ENCODE measurements around the gene PMF1.
"Not testable (repeated sequence)": the region's sequence is repeated elsewhere in the genome, so short reads cannot be mapped to it uniquely, and the experiment has no call there.

The PMF1 gene, protein sequence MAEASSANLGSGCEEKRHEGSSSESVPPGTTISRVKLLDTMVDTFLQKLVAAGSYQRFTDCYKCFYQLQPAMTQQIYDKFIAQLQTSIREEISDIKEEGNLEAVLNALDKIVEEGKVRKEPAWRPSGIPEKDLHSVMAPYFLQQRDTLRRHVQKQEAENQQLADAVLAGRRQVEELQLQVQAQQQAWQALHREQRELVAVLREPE

GRCh38 chr1:156212833-156213643 is at the start of gene PMF1:
Gene PMF1, plus strand, starts transcription at chr1:156213007. Its CDS starts 9 bp downstream, at chr1:156213016.
- DNase-seq: peak; percentile 94

DNA sequence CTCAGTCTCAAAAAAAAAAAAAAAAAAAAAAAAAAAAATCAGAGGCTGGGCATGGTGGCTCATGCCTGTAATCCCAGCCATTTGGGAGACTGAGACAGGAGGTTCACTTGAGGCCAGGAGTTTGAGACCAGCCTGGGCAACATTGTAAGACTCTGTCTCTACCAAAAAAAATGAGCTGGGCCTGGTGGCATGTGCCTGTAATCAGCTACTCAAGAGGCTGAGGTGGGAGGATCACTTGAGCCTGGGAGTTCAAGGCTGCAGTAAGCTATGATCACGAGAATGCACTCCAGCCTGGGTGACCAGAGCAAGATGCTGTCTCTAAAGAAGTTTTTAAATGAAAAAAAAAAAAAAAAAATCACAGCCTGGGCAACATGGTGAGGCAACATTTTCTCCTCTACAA is 49.1 kb upstream of the PMF1 start:
- no peak for DNase-seq

DNA sequence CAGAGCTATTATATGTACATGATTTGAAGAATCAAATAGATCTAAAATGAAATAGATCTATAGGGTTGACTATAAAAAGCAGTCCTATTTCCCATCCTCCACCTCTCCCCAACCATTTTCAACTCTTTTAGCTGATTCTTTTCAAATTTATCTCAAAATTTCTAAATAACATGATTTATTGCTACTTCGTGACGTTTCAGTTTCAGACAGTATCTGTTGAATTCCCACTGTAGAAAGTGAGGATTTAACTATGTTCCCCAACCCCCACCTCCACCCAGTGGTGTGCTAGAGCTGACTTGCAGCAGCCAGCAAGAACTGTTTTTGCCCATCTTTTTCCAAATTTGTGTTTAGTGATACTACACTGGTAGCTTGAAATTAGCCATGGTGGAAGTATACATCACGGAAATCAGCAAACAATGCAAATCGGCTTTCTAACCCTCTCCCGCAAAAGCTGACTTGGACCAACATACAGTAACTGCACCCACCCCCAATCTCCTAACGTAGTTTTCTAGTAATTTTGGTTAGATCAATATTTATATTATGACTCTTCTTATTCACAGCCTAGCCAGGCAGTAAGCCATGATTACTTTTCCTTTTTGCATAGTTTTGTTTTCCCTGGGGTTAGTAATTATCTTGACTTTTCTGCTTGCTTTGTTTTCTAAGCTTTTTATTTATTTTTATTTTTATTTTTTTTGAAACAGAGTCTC is 48.5 kb upstream of the PMF1 start:
- DNase-seq: no peak

DNA sequence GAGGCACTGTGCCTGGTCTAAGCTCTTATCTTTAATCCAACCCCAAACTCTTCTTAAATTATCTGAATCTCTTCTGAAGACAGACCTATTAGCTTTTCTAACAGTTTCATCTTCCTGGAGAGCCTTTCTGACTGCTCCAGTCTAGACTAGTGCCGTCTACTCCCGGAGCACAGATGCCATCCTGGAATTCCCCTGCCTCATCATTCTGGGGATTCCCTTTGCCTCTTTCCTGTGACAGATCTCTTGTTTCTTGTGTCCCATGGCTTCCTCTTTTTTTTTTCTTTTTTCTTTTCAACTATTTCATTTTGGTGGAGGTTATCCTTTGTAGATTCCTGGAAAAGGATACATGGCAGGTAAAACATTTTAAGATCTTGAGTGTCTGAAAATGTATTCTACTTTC is 47.7 kb upstream of the PMF1 start:
- no peak for DNase-seq

GRCh38 chr1:156167536-156167935 is 45.3 kb upstream of the PMF1 start:
- no peak for DNase-seq

GRCh38 chr1:156172696-156173470 is 39.9 kb upstream of the PMF1 start:
- DNase-seq: no peak

GRCh38 chr1:156176610-156177210 is 36.1 kb upstream of the PMF1 start:
- no peak for DNase-seq

DNA sequence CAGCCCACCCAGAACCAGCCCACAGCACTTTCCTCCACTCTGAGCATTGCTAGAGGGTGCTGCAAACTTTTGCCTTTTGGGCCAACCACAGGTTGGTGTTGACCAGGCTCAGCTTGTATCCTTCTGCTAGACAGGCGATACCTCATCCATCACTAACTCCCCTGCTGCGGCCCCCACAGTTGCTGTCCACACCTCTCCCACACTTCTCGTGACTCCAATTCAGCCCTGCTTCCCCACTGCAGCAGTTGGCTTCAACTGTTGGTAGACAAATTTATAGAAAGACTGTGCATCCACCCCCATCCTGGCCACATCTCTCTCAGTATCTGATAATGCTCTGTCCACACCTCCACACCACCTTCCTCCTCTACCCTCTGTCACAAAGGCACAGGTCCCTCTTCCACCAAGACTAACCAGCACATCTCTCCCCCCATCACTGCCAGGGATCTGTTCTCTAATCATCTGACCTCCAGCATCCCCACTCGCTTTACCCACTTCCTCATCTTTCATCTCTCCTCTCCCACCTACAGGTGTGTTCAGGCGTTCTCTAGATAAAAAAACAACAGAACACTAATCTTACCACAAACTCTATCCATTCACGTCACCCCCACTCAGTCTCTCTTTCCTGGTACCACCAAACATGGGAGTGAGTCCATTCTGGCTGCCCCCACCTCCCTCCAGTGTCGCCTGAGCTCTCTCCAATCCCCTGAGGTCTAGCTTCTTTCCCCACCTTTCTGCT is 34.7 kb upstream of the PMF1 start:
- no peak for DNase-seq

- no peak for DNase-seq
Measured at GRCh38 chr1:156180471-156180870, 32.3 kb upstream of the PMF1 start.

GRCh38 chr1:156181391-156181924 is 31.3 kb upstream of the PMF1 start:
- not testable (repeated sequence) for DNase-seq

DNA sequence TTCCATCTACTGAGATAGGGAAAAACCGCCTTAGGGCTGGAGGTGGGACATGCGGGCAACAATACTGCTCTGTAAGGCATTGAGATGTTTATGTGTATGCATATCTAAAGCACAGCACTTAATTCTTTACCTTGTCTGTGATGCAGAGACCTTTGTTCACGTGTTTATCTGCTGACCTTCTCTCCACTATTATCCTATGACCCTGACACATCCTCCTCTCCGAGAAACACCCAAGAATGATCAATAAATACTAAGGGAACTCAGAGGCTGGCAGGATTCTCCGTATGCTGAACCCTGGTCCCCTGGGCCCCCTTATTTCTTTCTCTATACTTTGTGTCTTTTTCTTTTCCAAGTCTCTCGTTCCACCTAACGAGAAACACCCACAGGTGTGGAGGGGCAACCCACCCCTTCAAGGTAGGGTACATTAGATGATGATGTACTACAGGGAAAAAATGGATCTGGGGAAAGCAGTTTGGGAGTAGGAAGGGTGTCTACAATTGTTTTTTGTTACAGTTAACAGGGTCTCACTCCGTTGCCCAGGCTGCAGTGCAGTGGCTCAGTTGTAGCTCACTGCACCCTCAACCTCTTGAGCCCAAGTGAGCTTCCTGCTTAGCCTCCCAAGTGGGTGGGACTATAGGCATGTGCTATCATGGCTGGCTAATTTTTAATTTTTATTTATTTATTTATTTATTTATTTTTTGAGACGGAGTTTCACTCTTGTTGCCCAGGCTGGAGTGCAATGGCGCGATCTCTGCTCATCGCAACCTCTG is 30.6 kb upstream of the PMF1 start:
- not testable (repeated sequence) for DNase-seq

- DNase-seq: not testable (repeated sequence)
Measured at GRCh38 chr1:156186347-156187177, 26.2 kb upstream of the PMF1 start.

GRCh38 chr1:156190265-156190664 is 22.5 kb upstream of the PMF1 start:
- not testable (repeated sequence) for DNase-seq

GRCh38 chr1:156191292-156191964 is 21.4 kb upstream of the PMF1 start:
- DNase-seq: no peak

DNA sequence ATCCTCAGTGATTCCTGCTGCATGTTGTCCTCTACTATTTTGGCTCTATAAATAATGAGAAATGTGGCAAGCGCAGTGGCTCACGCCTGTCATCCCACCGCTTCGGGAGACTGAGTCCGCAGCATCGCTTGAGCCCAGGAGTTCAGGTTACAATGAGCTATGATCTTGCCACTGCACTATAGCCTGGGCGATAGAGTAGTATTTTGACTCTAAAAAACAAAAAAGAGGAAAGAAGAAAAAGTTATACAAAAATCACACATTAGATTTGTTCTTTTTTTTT is 19.7 kb upstream of the PMF1 start:
- no peak for DNase-seq

DNA sequence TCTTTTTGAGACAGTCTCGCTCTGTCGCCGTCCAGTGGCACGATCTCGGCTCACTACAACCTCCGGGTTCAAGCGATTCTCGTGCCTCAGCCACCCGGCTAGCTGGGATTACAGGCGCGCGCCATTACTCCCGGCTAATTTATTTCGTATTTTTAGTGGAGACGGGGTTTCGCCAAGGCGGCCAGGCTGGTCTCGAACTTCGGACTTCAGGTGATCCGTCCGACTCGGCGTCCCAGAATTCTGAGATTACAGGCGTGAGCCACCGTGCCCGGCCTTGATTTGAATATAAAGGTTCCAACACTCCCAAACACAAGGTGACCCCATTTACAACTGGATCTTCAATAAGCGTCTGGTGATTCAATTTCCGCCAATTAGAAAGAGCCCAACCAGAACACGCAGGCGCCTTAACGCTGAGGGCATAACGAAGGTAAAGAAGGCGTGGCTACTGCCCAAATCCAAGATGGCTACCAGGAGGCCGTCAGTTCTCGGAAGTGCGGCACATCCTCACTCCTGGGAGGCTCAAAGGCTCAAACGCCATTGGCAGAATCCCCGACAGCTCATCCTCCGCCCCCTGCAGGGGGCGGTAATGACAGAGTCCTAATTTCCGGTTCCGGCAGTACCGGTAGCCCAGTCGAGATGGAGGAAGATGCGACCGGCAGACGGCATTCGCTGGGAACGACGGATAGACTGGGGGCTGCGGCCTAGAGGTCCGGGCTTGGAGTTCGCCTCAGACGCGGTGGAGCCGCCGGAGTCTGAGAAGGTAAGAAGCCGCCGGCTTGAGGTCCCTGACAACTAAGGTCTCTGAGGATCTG is 19.1 kb upstream of the PMF1 start, which contains the start of gene SLC25A44:
Gene SLC25A44, plus strand, starts transcription at position 617 of the 812 bp plus-strand sequence. CDS start 5,744 bp downstream, outside the sequence.
- peak; percentile 99 for DNase-seq

GRCh38 chr1:156194300-156194652 is 18.5 kb upstream of the PMF1 start:
- no peak for DNase-seq

DNA sequence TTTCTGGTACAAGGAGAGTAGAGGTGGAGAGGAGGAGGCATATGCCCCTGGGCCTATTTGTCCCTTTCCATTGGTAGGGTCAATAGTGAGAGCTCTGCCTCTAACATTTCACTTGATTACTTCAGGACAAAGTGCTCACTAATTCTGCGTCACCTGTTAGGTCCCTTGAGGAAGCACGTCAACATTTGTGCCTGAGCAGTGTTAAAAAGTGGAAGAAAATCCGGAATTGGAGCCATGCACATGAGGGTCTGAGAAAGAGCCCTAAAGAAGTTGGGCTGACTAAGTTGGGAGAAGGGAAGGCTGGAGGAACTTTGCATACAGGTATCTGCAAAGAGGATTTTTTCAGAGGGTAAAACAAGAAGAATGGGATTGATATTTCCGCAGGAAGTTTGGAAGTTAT is 17.0 kb upstream of the PMF1 start:
- no peak for DNase-seq

- no peak for DNase-seq
Measured at GRCh38 chr1:156196445-156196844, 16.4 kb upstream of the PMF1 start.
